HG02852 (cell line): ENCODE measurements around the gene NPNT.
A peak's percentile ranks its signal among the peaks of the same experiment; 100 is the strongest.

Experiments
- ATAC-seq: cut with Tn5 transposase; IDR thresholded peaks from one replicate; pipeline ENCODE4 v1.9.1; 2021; ENCODE audit warnings: mild to moderate bottlenecking, moderate library complexity; ENCODE audit not compliant: unreplicated experiment

NPNT gene

GRCh38 chr4:105917171-105917685 is 22.0 kb downstream of the NPNT start:
- ATAC-seq = no peak

DNA sequence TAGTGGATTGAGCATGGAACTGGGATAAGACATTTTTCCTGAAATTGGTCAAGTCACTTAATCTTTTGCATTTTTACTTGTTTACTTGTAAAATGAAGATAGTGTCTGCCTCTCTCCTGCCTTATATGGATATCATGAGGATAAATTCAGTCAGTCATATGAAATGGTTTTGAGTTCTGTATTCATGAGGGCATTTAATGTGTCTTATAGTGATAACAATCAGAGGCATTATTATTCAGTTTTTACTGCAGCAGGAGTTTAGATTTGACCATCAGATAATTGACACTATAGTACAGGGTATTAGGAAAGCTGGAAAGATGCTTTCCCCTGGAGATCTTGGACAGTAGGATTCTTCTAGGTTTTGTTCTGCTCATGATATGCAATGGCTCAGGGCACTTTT is 26.0 kb downstream of the NPNT start:
- ATAC-seq = no peak

- no peak for ATAC-seq
Measured at GRCh38 chr4:105923497-105924238, 28.4 kb downstream of the NPNT start.

- no peak for ATAC-seq
Measured at GRCh38 chr4:105924341-105924740, 29.1 kb downstream of the NPNT start.

- no peak for ATAC-seq
Measured at GRCh38 chr4:105930698-105931097, 35.4 kb downstream of the NPNT start.

DNA sequence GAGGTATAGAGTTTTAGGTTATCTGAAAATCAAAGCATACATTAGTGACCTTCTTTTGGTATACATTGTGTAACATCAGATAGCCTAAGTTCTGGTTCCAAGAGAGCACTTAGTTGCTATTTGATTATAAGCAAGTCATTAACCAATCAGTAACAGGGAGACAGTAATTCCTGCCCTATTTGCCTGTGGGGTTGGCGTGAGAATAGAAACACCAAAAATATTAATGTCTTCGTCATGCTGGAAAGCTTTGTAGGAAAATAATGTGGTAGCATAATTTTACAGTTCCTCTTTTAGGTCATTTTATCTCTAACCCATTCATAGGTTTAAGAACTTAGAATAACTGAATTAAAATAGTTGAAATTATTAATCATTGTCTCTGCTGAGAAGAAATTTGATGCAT is 37.8 kb downstream of the NPNT start:
- peak; percentile 71 for ATAC-seq

GRCh38 chr4:105934386-105934785 is 39.1 kb downstream of the NPNT start:
- ATAC-seq = no peak

DNA sequence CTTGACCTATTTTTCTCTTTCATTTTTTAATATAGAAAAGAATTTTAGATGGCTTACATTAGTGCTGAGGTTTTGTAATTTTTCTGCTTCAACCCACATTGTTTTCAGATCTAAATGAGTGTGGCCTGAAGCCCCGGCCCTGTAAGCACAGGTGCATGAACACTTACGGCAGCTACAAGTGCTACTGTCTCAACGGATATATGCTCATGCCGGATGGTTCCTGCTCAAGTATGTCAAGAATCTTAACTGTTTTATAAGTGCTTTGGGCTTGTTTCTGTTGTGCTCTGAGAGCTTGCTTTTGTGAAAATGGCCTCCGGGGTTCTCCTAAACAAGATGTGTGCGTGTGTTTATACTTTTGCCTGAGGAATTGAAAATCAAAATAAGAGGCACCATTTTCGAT is 41.6 kb downstream of the NPNT start:
- no peak for ATAC-seq

- ATAC-seq = no peak
Measured at GRCh38 chr4:105937759-105938158, 42.5 kb downstream of the NPNT start.

- ATAC-seq = no peak
Measured at GRCh38 chr4:105943234-105943633, 48.0 kb downstream of the NPNT start.

DNA sequence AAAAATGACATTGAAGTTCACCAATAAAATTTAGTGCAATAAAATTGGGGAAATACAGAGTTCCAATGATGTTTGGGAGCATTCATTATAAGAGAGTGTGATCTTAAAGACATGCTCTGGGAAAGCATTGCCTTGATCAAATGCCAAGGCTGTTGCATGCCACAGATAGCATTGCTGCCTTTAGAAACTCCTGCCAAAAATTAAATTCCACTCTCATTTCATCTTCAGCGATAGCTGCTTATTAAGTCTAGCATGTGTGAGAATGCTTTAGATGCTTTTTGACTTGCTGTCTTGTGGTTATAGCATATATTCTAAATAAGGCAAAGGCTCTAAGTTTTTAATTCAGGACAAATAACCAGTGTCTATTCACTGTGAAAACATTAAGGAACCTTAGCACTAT is 49.3 kb downstream of the NPNT start:
- ATAC-seq = no peak

GRCh38 chr4:105946771-105947170 is 51.5 kb downstream of the NPNT start:
- ATAC-seq = no peak

DNA sequence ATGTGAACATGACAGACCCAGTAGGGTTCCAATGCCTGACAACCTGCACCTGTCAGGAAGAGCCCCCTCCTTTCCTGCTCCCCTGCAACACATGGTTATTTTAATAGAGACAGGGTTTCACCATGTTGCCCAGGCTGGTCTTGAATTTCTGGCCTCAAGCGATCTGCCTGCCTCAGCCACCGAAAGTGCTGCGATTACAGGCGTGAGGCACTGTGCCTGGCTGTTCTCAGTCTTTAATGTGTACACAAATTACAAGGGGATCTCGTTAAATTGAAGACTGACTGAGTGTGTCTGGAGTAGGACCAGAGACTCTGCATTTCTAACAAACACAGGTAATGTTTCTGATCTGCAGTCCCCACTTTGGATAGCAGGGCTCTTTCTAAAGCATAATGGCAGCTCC is 55.4 kb downstream of the NPNT start:
- ATAC-seq = no peak

DNA sequence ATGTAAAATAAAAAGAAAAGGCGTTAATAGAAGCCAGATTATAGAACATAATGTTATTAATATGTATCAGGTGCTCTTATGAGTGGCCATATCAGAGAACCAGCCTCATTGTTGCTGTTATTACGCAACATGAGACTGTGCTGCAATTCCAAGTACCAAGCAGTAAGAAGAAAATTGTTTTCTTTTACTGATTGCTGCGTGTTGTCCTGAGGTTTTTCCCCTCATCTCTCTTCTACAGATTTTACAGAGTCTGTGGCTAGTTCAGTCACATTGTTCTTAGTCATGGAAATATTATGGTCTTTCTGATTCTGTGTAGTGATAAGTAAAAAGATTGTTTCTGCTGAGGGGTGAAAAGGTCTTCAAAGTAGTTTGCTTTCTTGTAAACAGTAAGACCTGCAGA is 55.9 kb downstream of the NPNT start:
- no peak for ATAC-seq

DNA sequence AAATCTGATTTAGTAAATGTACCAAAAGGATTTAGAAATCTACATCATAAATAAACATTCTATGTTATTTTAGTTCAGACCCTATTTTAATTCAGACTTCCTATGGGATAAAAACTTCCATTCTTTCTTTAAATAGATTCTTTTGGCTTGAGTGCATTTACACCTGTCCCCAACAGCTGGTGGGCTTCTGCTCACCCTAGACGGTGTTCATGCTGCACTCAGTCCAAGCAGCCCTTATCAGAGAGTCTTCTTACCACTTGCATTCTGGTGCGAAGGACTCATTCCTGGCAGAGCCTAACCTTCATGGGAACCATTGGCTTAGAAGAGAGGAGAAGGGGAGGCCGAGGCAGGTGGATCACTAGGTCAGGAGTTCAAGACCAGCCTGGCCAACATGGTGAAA is 57.3 kb downstream of the NPNT start:
- no peak for ATAC-seq

- no peak for ATAC-seq
Measured at GRCh38 chr4:105956569-105956968, 61.3 kb downstream of the NPNT start.

- ATAC-seq = no peak
Measured at GRCh38 chr4:105957680-105958079, 62.4 kb downstream of the NPNT start.

DNA sequence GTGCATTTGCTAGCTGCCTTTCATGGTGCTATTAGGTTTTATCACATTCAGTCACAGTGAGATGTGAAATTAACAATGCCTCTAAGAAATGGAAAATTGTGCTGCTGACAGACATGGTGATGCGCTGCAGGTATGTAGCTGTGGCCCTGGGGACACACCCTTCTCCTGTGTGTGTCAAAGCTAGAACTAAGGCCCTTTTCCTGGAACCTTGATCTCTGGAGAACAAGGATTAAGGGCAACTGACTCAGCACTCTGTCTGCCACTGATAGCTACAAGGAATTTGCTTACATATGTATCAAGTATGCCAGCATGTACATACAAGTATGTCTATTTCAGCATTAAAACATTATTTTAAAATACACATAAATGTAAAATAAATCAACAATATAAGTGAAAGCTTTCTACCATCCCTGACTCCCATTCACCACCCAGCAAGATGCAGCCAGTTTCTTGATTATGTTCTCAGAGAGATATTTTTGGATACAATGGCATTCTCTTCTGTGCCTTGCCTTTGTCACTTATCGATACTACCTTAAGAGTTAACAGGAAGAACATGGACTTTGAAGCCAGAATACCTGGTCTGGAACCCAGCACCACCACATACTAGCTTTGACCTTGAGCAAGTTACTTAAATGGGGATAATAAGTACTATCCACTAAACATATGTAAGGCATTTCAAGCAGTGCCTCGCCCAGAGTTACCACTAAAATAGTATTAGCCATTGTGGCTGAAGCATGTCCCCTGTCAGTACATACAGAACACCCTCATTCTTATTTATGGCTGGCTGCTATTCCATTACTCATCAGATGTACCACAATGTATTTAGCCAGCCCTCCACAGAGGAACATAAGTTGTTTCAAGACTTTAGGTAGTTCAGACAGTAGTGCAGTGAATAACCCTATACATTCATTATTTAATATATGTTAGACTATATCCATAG is 68.5 kb downstream of the NPNT start:
- ATAC-seq = no peak

GRCh38 chr4:105965183-105965800 is 70.0 kb downstream of the NPNT start:
- ATAC-seq = no peak

GRCh38 chr4:105966051-105966450 is 70.8 kb downstream of the NPNT start:
- ATAC-seq = no peak

- no peak for ATAC-seq
Measured at GRCh38 chr4:105967058-105967658, 71.9 kb downstream of the NPNT start.
